Heart left ventricle (tissue), 13 donors: ENCODE measurements around the gene THAP3.

Experiments
- POLR2A ChIP-seq, 2 donors: fragments of 450-650 bp; IDR thresholded peaks; one replicate each; pipeline ENCODE4 v1.6.1; 2017; ENCODE audit warnings: antibody characterized with exemption in 2 of 2, mild to moderate bottlenecking in 2 of 2, moderate library complexity in 2 of 2
- TF ChIP-seq, protein P1 (sequence below), 12 donors: fragments of 200-600 bp; sonication (generic) in 4 of 12; IDR thresholded peaks; one replicate each; pipeline versions ENCODE4 v1.5.0 to v1.8.0; 2018 to 2022; ENCODE audit warnings: antibody characterized with exemption in 12 of 12, mild to moderate bottlenecking in 5 of 12
- donor health status: ischemic (EF 13 %, LVEDD 7.1; RV severe dilation, severe dysfunction).
- donor health status: DM: no; HTN: yes; CAD: no.
- donor health status: DM: no; HTN: no; CAD: no.
- donor health status: ischemic (EF 25% LVEDD 6.9; RV normal size, moderate dysfunction).
- donor health status: ischemic (EF 25% LVEDD 5.7; RV mildly dilated, moderate dysfunction).
- donor health status: ischemic (EF 35%, LVEDD 5.7; RV mildly dilated, moderate dysfunction).
- donor health status: nonischemic (EF 11% LVEDD 7.7; RV severe dilation, severe dysfunction).
- donor health status: DM: yes; HTN: yes; CAD: no.
- donor health status: PGD.
- donor health status: ischemic (EF 29% LVEDD 5.4; RV normal size, mild dysfunction).
- donor health status: nonischemic (EF 23%, LVEDD 6.1; RV moderate dilation, normal function).

DNA sequence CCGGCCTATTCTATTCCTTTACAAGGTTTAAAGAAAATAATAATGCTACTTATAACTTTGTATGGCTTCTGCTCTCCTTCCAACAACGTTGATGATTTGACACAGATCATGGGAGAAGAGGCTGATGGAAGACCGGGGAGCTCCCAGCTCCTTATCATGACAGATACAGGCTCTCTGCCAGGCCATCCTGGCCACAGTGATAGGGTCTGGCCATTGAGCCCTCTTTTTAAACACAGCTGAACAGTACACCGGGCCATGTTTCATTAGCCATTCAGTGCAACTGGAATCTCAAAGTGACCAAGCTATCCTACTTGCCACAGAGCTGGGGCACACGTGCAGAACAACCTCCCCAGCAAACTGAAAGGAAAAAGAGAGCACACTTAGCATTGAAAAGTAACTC, 42.0 kb downstream of the THAP3 start:
- TF ChIP-seq, protein P1, sequence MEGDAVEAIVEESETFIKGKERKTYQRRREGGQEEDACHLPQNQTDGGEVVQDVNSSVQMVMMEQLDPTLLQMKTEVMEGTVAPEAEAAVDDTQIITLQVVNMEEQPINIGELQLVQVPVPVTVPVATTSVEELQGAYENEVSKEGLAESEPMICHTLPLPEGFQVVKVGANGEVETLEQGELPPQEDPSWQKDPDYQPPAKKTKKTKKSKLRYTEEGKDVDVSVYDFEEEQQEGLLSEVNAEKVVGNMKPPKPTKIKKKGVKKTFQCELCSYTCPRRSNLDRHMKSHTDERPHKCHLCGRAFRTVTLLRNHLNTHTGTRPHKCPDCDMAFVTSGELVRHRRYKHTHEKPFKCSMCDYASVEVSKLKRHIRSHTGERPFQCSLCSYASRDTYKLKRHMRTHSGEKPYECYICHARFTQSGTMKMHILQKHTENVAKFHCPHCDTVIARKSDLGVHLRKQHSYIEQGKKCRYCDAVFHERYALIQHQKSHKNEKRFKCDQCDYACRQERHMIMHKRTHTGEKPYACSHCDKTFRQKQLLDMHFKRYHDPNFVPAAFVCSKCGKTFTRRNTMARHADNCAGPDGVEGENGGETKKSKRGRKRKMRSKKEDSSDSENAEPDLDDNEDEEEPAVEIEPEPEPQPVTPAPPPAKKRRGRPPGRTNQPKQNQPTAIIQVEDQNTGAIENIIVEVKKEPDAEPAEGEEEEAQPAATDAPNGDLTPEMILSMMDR (IDR thresholded peaks at IDR 0.05) = no peak
- TF ChIP-seq POLR2A (IDR thresholded peaks at IDR 0.05) = no peak
